Skeletal muscle tissue (tissue), 4 donors: ENCODE data around the gene VWA8. TPM values are rescaled to one million over a fixed set of nuclear protein-coding genes. Genes with fewer than 3 reads are reported as not detected.
A peak's percentile ranks its signal among the peaks of the same experiment; 100 is the strongest.
"Not testable (repeated sequence)": the region's sequence is repeated elsewhere in the genome, so short reads cannot be mapped to it uniquely, and the experiment has no call there.

Experiments
- H3K27ac ChIP-seq: one replicate; pipeline ENCODE4 v1.7.0; 2013; ENCODE audit warnings: mild to moderate bottlenecking, low read depth, low read length, inconsistent platforms
- H3K27me3 ChIP-seq, 3 donors: one replicate each; pipeline ENCODE4 v1.7.0; 2013; ENCODE audit warnings: low read length in 3 of 3; ENCODE audit not compliant: control insufficient read depth in 3 of 3, insufficient read depth in 3 of 3
- H3K36me3 ChIP-seq, 3 donors: one replicate each; pipeline ENCODE4 v1.7.0; 2013; ENCODE audit warnings: low read length in 3 of 3; ENCODE audit not compliant: control insufficient read depth in 3 of 3, insufficient read depth in 3 of 3
- H3K4me1 ChIP-seq, 3 donors: one replicate each; pipeline ENCODE4 v1.7.0; 2013; ENCODE audit warnings: low read length in 3 of 3, mild to moderate bottlenecking in 3 of 3; ENCODE audit not compliant: control insufficient read depth in 3 of 3, insufficient read depth in 3 of 3
- H3K4me3 ChIP-seq, 3 donors: one replicate each; pipeline ENCODE4 v1.7.0; 2013; ENCODE audit warnings: low read length in 3 of 3
- H3K9ac ChIP-seq, 3 donors: one replicate each; pipeline ENCODE4 v1.7.0; 2013; ENCODE audit warnings: low read length in 3 of 3, mild to moderate bottlenecking in 3 of 3, moderate library complexity in 2 of 3, low read depth in 1 of 3
- H3K9me3 ChIP-seq, 3 donors: one replicate each; pipeline ENCODE4 v1.7.0; 2013; ENCODE audit warnings: low read length in 3 of 3; ENCODE audit not compliant: control insufficient read depth in 3 of 3
- total RNA-seq: library from RNA; depleted of rRNA; stranded (reverse); fragments of >200 nt; gene quantifications from one replicate; pipeline ENCODE4 v1.2.3, GENCODE V29; 2014
- donor health status: Osteomylitis.

The VWA8 gene
- total RNA-seq, 1 donor from 2014 or later = 49.1 TPM

- no peak overlapping the region for H3K27ac ChIP-seq
- no peak overlapping the region for H3K4me3 ChIP-seq
- no peaks in the 10 kb centered on the region for H3K9me3 ChIP-seq
- no peaks in the 10 kb centered on the region for H3K27me3 ChIP-seq
- H3K4me1 ChIP-seq = peaks cover 0 to 2% (median 0%) of the 10 kb centered on the region in 3 donors
- H3K9ac ChIP-seq = no peak overlapping the region
- peaks cover 0 to 4% (median 0%) of the 10 kb centered on the region in 3 donors for H3K36me3 ChIP-seq
Measured at GRCh38 chr13:41822560-41822959, 138.3 kb downstream of the VWA8 start.

- H3K9ac ChIP-seq = no peak overlapping the region
- no peak overlapping the region for H3K4me3 ChIP-seq
- H3K27ac ChIP-seq = no peak overlapping the region
- H3K9me3 ChIP-seq = no peaks in the 10 kb centered on the region
- H3K27me3 ChIP-seq = no peaks in the 10 kb centered on the region
- H3K4me1 ChIP-seq = peaks cover 0 to 2% (median 0%) of the 10 kb centered on the region in 3 donors
- H3K36me3 ChIP-seq = peaks cover 0 to 4% (median under 1%) of the 10 kb centered on the region in 3 donors
Measured at GRCh38 chr13:41821238-41821594, 139.7 kb downstream of the VWA8 start.

- H3K4me1 ChIP-seq = peaks cover 0 to 2% (median 0%) of the 10 kb centered on the region in 3 donors
- no peak overlapping the region for H3K4me3 ChIP-seq
- peaks cover 0 to 4% (median 3%) of the 10 kb centered on the region in 3 donors for H3K36me3 ChIP-seq
- no peak overlapping the region for H3K27ac ChIP-seq
- no peaks in the 10 kb centered on the region for H3K27me3 ChIP-seq
- H3K9me3 ChIP-seq = no peaks in the 10 kb centered on the region
- no peak overlapping the region for H3K9ac ChIP-seq
Measured at GRCh38 chr13:41820581-41821237, 140.2 kb downstream of the VWA8 start.

GRCh38 chr13:41816057-41816456 lies 144.9 kb downstream of the VWA8 start:
- Histone ChIP-seq H3K9ac (no peak overlapping the region), H3K36me3 (peaks cover 7 to 9% (median 9%) of the 10 kb centered on the region in 3 donors), H3K4me3 (no peak overlapping the region), H3K9me3 (no peaks in the 10 kb centered on the region), H3K4me1 (peaks cover 5 to 9% (median 7%) of the 10 kb centered on the region in 3 donors), H3K27ac (no peak overlapping the region), H3K27me3 (no peaks in the 10 kb centered on the region)

- H3K4me1 ChIP-seq = peaks cover 5 to 9% (median 7%) of the 10 kb centered on the region in 3 donors
- H3K36me3 ChIP-seq = peaks cover 3 to 17% (median 16%) of the 10 kb centered on the region in 3 donors
- H3K27ac ChIP-seq = no peak overlapping the region
- no peak overlapping the region for H3K4me3 ChIP-seq
- no peaks in the 10 kb centered on the region for H3K27me3 ChIP-seq
- no peak overlapping the region for H3K9ac ChIP-seq
- H3K9me3 ChIP-seq = no peaks in the 10 kb centered on the region
Measured at GRCh38 chr13:41813426-41813825, 147.5 kb downstream of the VWA8 start.

- H3K36me3 ChIP-seq = peaks cover 3 to 17% (median 16%) of the 10 kb centered on the region in 3 donors
- H3K27me3 ChIP-seq = no peaks in the 10 kb centered on the region
- peaks cover 5 to 9% (median 7%) of the 10 kb centered on the region in 3 donors for H3K4me1 ChIP-seq
- H3K27ac ChIP-seq = no peak overlapping the region
- H3K9me3 ChIP-seq = no peaks in the 10 kb centered on the region
- H3K4me3 ChIP-seq = no peak overlapping the region
- H3K9ac ChIP-seq = no peak overlapping the region
Measured at GRCh38 chr13:41812851-41813250, 148.1 kb downstream of the VWA8 start.

- Histone ChIP-seq H3K4me1 (peaks cover 5 to 9% (median 7%) of the 10 kb centered on the region in 3 donors), H3K27ac (peak overlapping the region; percentile 28), H3K9me3 (no peaks in the 10 kb centered on the region), H3K4me3 (no peak overlapping the region), H3K27me3 (no peaks in the 10 kb centered on the region), H3K9ac (no peak overlapping the region), H3K36me3 (peaks cover 3 to 23% (median 16%) of the 10 kb centered on the region in 3 donors)
Measured at GRCh38 chr13:41812237-41812636, 148.7 kb downstream of the VWA8 start.

- Histone ChIP-seq H3K4me1 (peaks cover 5 to 9% (median 7%) of the 10 kb centered on the region in 3 donors), H3K27ac (peak overlapping the region; percentile 28), H3K9ac (peak overlapping the region in 2 of 3 donors; percentile 9 to 18), H3K9me3 (no peaks in the 10 kb centered on the region), H3K4me3 (peak overlapping the region in 2 of 3 donors; percentile 5 to 44), H3K27me3 (no peaks in the 10 kb centered on the region), H3K36me3 (peaks cover 3 to 24% (median 16%) of the 10 kb centered on the region in 3 donors)
Measured at GRCh38 chr13:41811588-41812021, 149.3 kb downstream of the VWA8 start.

GRCh38 chr13:41809962-41810361 lies 150.9 kb downstream of the VWA8 start:
- no peak overlapping the region for H3K27ac ChIP-seq
- H3K4me3 ChIP-seq = no peak overlapping the region
- no peaks in the 10 kb centered on the region for H3K27me3 ChIP-seq
- peaks cover 0 to 20% (median 13%) of the 10 kb centered on the region in 3 donors for H3K36me3 ChIP-seq
- no peaks in the 10 kb centered on the region for H3K9me3 ChIP-seq
- no peak overlapping the region for H3K9ac ChIP-seq
- peaks cover 5 to 9% (median 7%) of the 10 kb centered on the region in 3 donors for H3K4me1 ChIP-seq

GRCh38 chr13:41803445-41803735 lies 157.5 kb downstream of the VWA8 start:
- H3K27me3 ChIP-seq, H3K27ac ChIP-seq, H3K4me1 ChIP-seq, H3K9me3 ChIP-seq, H3K9ac ChIP-seq, H3K4me3 ChIP-seq: not testable (repeated sequence)
- H3K36me3 ChIP-seq = peaks cover 0 to 17% (median 5%) of the 10 kb centered on the region in 3 donors
